ENCODE data around the gene MYO9B.

The MYO9B gene

DNA sequence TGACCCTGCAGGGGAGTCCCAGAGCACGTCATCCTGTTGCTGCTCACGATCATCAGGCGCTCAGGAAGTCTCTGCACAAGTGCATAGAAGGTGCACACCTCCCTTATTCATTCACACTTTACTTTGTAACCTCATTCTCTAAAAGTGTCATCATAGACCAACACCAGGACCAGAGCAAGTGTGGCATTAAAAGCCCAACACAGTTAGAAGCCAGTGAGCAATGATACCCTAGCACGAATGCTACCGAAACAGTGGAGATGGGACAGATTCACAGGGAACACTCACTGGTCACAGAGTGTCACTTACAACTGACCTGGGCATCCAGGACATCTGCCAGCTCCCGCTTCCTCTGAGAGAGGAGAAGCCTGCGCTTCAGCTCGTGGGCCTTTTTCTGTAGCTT lies 17.3 kb upstream of the MYO9B start:
- DNase-seq (ENCODE audit: low read depth in 2 of 2): no peak

DNA sequence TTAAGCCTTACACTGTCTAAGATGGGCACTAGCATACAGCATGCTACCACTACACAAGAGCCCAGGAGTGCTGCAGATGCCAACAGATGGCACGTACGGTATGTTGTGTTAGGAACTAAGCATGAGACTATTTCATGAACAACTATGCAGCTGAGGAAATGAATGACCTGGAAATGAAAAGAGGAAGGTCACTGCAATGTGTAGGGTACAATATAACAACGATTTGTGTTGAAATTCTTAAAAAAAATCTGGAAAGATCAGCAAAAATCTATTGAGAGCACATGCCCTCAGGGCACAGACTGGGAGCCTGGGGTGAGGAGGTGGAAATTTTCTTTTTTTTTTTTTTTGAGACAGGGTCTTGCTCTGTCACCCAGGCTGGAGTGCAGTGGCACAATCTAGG lies 14.8 kb upstream of the MYO9B start:
- no peak for DNase-seq (ENCODE audit: low read depth in 2 of 2)

DNA sequence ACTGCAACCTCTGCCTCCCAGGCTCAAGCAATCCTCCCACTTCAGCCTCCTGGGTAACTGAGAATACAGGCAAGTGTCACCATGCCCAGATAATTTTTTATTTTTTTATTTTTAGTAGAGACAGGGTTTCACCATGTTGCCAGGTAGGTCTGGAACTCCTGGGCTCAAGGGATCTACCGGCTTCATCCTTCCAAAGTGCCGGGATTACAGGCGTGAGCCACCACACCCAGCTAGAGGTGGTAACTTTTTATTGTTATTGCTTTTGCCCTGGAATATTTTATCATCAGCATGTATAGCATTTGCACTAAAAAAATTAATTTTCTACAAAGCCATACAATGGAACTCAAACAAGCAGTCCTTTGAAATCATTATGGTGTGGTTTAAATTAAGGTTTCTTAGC lies 14.4 kb upstream of the MYO9B start:
- no peak for DNase-seq (ENCODE audit: low read depth in 2 of 2)

DNA sequence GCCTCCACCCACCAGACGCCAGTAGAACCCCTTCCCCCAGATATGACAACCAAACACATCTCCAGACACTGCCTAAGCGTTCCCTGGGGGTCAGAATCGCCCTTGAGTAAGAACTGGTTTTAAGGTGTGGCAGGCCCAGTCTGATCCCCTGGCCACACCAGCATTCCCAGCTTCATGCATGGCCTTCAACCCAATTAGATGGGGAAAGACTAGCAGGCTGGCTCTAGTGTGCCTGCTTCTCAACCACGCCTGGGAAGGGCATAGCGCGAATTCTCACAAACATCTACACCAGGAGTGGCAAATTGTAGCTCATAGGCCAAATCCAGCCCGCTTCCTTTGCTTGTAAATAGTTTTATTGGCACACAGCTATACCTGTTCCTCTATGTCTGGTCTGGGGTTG lies 13.9 kb upstream of the MYO9B start:
- DNase-seq (ENCODE audit: low read depth in 2 of 2): no peak

DNA sequence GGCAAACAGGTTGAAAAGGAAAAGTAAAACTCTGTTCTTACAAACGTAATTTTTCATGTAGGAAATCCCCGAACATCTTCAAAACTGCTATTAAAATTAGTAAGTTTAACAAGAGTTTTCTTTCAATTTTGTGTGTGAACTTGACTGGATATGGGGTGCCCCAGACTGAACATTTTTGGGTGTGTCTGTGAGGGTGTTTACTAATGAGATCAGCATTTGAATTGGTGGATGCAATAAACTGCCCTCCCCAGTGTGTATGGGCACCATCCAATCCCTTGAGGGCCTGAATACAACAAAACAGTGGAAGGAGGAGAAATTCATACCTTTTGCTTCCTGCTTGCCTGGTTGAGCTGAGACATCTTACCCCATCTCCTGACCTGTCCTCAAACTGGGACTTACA lies 12.1 kb upstream of the MYO9B start:
- DNase-seq (ENCODE audit: low read depth in 2 of 2): no peak

DNA sequence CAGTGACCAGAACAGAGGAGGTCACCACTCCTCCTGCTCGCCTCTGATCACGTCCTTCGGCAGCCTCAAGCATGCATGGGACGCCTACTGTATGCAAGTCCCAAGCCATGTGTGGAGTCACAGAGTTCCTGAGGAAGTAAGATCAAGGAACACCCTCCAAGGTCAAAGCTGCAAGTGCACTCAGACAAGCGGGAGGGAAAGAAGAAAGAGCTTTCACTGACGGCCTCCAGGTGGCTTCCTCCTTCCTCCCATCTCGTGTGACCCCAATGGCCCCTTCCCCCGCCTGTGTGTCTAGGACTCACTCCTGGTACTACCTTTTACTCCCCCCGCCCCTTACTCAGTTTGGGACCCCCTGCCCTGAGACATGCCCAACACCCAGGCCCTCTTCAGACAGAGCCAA lies 6.4 kb upstream of the MYO9B start:
- no peak for DNase-seq (ENCODE audit: low read depth in 2 of 2)

DNA sequence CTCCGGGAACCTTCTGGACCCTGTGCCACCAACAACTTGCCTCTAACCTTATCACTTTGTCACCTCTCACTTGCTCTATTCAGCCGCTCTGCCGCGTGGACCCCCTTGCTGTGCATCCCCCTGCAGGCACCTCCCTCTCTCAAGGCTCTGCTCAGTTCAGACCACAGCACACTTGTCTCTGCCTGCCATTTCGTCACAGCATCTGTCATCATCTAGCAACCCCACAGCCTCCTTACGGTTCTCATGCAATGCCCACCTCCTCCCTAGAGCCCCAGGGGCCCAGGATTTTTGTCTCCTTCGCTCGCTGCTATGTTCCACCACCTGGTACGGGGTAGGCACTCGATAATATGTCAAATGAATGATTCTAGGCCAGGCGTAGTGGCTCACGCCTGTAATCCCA lies 5.2 kb upstream of the MYO9B start:
- no peak for DNase-seq (ENCODE audit: low read depth in 2 of 2)

DNA sequence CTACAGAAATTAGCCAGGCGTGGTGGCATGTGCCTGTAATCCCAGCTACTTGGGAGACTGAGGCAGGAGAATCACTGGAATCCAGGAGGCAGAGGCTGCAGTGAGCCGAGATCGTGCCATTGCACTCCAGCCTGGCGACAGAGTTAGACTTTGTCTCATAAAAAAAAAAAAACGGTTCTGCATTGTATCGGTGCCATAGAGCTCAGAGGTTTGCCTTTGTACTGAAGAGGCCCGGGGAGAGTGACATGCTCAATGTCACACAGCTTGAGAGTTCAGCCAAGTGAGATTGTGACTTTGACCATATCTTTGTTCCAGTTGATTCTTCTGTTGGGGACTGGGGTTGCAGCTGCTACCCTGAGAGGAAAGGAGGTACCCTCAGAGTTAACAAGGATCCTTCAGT lies 4.7 kb upstream of the MYO9B start:
- DNase-seq (ENCODE audit: low read depth in 2 of 2): no peak

DNA sequence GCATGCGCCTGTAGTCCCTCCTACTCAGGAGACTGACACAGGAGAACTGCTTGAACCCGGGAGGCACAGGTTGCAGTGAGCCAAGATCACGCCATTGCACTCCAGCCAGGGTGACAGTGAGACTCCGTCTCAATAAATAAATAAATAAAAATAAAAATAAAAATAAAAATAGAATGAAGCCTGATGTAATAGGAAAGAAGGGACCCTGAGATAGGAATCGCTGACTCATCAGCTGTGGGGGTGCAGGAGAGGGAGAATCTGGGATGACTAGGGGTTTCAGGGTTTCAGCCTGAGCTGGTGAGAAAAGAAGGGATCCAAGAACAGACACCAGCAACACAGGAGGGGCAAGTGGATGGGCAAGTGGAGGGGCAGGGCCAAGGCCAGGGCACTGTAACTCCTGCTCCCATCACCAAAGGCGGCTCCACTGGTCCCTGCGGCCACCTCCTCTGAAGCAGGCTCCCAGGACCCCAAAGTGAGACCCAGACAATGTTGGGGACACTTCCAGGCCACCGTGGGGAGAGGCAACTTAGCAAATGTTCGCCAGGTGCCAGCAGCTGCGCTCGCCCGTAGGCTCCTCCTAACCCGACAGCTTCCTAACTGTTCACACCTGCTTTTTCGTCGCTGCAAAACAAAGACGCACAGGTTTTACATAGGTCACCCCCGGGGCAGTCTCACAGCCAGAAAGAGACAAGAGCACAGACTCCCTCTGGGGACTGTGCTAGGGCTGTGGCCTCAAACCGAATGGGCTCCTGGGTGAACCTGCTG lies 1.5 kb upstream of the MYO9B start:
- no peak for DNase-seq (ENCODE audit: low read depth in 2 of 2)

DNA sequence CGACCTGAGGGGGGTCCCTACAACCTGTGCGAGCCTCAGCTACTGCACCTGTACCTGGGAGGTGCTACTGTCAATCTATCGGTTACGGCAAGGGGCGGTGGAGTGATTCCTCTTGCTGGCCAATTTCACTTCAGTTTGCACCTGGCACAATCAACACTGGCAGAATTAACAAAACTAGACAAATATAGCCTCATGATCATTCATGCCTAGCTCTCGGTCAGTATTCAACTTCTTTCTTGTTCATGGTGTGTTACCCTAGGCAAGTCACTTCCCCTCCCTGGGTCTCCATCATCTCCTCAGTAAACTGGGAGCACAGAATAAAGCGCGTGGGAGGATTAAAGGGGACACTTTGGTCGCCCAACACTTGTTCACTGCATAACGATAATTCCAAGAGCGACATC lies 943 bp upstream of the MYO9B start:
- DNase-seq (ENCODE audit: low read depth in 2 of 2): no peak

DNA sequence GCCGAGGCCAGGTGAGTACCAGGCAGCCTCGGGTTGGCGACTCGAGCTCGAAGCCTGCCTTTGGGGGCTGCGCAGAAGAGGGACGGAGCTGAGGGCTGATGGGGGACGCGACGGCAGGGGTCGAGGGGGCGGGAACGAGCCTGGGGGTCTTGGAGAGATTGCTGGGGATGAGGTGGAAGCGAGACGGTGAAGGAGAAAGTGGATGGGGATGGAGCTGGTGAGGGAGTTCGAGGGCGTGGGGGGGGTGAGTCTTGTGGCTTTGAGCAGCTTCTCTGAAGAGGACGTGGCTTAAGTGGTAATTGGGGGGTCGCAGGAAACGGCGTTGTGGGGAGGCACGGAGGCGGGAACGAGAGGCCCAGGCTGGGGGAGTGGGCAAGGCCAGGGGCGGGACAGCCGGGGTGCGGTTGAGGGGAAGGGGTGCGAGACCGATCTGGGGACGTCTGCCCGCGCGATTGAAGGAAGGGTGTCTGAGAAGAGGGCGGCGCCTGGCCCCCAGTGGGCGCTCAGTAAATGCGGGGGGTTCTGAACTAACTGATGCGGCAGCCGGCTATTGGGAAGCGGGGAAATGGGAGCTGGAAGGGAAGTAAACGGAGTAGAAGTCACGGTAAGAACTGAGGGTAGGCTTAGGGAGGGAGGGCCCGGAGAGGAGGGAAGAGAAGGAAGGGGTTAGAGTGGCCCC lies 426 bp downstream of the MYO9B start:
- DNase-seq (ENCODE audit: low read depth in 2 of 2): peak; percentile 26 to 37

DNA sequence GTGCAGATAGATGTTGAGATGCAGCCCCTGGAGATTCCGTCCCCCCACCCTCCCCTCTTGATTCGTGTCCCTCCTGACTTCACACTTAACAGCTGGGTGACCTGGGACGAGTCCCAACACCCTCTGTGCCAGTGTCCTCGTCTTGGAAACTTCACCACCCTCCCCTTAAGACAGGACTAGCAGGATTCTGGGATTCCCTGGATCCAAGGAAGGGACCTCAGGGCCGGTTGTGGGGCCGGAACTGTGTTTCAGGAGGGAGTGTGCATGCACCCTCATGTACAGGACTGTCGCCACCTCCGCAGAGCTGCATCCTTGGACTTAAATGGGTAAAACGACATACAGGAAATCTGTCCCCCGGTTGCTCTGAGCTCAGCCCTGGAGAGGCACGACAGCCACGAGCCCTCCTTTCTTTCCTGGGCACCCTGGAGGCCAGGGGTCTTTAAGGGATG lies 990 bp downstream of the MYO9B start:
- no peak for DNase-seq (ENCODE audit: low read depth in 2 of 2)

DNA sequence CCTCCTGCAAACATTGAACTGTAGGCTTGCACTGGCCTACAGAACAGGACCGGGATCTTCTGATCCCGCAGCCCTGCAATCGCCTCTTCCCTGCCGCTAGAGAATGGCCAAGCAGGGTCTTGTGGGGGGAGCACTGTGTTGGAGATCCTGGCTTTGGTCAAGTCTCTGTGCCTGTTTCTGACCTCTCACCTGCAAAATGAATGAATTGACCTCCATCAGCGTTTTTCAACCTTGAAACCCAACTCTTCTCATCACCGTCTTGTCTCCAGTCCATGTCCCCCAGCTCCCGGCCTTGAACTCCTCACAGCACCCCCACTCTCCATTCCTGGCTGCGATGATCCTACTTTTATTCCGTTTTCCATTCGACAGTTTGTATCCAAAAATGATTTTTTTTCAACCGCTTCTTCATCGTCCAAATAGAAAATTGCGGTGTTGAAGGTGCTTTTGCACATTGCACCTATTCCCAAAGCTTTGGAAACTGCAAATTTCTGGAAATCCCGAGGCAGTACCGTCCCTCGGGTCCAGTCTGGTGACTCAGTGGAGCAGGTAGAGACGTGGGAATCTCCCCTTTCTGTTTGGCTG lies 2.0 kb downstream of the MYO9B start:
- DNase-seq (ENCODE audit: low read depth in 2 of 2): no peak

DNA sequence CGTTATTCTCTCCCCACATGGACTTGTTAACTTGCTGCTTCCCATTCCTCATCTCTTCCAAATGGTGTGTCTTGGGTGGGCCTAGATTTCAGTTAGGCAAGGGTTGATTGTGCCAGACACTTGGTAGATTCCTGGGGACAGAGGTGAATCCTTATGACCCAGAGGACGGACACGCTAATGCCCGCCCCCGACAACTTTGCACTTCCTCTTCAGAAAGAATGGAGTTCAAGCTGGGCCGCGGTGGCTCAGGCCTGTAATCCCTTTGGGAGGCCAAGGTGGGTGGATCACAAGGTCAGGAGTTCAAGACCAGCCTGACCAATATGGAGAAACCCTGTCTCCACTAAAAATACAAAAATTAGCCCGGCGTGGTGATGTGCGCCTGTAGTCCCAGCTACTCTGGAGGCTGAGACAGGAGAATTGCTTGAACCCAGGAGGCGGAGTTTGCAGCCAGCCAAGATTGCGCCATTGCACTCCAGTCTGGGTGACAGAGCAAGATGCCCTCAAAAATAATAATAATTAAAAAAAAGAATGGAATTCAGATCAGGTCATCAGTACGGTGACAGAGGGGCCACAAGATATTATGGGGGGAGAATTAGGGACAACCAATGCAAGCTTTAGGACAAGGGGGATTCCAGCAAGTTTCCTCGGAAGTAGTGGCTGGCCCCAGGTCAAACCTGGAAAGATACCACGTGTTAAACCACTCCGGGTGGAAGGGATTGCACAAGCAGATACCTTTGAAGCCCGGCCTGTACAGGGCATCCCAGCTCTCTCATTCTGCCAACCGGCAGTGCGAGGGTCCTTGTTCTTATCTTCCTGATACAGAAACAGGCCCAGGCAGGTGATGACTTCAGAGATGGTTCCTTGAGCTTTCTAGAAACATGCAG lies 2.7 kb downstream of the MYO9B start:
- no peak for DNase-seq (ENCODE audit: low read depth in 2 of 2)

DNA sequence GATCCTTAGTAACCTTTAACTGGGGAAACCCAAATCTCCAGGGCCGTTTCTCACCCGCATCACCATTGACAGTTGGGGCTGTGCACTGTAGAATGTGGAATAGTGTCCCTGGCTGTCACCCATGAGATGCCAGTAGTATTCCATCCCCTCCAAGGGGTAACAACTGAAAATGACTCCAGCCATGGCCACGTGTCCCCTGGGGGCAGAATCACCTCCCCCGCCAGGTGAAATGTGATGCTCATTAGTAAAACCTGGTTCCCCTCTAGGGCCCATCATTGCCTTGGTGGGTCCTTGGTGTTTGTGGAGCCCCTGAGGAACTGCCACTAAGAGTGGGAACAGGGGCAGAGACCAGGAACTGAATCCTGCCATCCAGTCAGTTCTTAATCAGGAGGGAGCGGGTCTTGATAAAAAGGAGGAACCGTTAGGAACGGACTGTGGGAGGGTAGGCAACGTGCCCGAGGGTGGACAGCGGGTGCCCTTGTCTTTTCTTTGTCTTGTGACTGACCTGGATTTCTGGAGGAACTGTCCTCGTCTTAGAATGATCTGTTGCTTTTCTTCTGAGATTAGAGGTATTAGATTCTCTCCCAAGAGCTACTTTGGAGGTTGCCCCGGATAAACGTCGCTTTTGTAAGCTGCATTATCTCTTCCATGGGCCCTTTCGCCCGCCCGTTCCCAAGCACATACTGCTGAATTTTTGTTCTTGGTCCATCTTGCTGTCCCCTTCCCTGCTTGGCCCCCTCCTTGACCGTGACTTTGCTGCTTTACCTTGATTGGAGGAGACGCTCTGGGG lies 3.5 kb downstream of the MYO9B start:
- no peak for DNase-seq (ENCODE audit: low read depth in 2 of 2)

DNA sequence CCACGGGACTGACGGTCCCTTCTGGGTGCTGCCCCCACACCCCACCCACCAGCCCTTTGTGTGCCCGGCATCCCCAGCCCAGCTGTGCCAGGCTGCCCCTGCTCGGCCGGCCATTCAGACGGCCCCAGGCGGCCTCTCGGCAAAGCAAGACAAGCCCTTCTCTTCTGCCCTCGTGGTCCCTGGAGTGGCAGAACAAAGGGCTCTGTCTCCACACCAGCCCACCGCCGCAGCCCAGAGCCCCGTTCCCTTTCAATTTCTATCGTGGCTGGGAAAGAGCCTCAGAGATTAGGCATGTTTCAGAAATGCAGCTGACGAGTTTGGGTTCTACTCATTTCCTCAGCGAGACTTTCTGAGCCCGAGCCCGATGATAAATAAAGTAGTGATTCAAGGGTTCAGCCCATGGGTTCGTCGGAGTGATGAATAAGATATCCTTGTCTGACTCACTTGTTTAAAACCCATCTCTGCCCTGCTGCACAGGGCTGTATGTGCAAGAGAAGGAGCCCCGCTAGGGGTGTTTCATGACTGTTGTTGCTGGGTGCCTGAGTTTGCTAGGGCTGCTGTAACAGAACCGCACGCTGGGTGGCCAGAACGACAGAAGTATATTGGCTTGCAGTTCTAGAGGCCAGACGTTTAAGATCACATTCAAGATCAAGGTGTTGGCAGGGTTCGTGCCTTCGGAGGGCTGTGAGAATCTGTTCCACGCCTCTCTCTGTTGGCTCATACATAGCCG lies 4.3 kb downstream of the MYO9B start:
- peak; percentile 22 to 45 for DNase-seq (ENCODE audit: low read depth in 2 of 2)

DNA sequence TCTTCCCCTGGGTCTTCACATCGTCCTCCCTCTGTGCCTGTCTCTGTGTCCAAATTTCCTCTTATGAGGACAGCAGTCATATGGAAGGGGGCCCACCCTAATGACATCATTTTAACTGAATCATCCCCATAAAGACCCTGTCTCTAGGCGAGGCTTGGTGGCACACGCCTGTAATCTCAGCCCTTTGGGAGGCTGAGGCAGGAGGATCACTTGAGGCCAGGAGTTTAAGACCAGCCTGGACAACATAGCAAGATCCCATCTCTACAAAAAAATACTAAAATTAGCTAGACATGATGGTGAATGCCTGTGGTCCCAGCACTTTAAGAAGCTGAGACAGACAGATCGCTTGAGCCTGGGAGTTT lies 4.8 kb downstream of the MYO9B start:
- DNase-seq (ENCODE audit: low read depth in 2 of 2): no peak

DNA sequence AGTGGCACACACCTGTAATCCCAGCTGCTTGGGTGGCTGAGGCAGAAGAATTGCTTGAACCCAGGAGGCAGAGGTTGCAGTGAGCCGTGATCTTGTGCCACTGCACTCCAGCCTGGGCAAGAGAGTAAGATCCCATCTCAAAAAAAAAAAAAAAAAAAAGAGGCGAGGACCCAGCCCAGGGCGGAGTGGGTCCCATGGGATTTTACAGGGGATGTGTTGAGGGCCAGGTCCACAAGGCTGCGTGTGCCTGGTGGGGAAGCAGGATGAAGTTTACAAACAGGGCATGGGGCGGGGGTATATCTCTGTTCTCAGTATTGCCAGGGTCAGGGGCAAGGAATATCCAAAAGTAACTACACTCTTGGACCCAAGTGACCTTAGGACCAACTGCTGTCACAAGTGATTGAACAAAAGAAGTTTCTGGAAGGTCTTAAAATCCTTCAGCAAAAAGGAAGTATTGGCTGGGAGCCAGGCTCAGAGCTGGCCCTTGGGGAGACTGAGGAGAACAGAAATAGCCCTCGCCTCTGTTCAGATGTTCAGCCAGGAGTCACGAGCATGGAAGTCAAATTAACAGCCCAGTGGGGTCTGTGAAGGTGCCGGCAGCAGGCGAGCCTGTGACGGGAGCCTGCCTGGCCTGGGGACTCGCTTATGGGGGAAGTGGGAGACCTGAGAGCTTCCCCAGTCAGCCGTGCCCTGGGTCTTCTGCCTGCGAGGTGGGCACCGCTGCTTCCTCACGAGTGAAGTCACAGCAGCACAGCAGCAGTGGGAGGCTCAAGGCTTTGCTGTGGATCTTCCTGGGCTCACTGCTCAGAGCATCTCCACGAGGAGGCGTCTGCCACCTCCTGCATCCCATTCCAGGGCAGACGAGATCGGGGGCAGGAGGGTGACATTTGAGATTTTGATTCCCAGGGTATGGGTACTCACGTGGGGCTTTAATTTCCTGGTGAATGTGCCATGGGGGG lies 6.4 kb downstream of the MYO9B start:
- DNase-seq (ENCODE audit: low read depth in 2 of 2): no peak

DNA sequence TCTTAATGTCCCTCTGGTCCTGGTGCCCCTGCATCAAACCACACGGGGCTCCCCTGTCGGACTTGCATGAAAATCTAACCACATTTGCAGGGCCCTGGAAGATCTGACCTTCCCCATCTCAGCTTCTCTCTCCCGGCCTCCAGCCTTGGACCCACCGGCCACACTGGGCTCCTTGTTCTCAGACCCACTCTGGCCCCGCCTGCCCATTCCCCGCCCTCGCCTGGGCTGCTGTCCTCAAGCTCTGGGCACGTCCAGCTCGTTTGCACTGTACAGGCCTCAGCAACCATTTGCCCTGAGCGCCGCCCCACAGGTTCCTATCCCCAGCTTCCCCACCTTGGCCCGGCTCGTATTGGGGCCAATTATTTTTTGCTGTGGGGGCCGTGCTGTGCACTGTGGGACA lies 10.5 kb downstream of the MYO9B start:
- DNase-seq (ENCODE audit: low read depth in 2 of 2): no peak

DNA sequence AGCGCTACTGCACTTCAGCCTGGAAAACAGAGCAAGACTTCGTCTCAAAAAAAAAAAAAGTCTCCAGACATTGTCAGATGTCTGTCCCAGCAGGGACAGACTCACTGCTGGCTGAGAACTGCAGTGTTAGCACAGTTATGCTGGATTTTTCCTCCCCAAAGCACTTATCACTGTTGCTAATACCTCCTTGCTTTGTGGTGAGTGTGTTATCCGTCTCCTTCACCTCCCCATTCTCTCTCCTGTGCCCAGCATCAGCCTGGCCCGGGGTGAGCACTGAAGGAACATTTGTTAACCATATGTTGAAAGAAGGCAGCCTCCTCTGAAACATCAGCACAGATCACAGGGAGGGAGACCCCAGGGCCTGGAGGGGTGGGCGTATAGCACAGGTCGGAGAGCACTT lies 11.3 kb downstream of the MYO9B start:
- no peak for DNase-seq (ENCODE audit: low read depth in 2 of 2)

Data from stimulated activated CD8-positive, alpha-beta memory T cell treated with anti-CD3 and anti-CD28 coated beads, Interleukin-2, amount 100 ng/mL, for 1 hour (primary cell).